CD4-positive, alpha-beta T cell treated with Interleukin-12 subunit alpha and Interleukin-12 subunit beta, for 1 hour (primary cell): ENCODE measurements around the gene ITGB4.

Experiments
- DNase-seq: peaks from one replicate; pipeline ENCODE4 v3.0.0-alpha.2; 2020

Gene ITGB4

GRCh38 chr17:75698659-75699058, 22.6 kb upstream of the ITGB4 start:
- DNase-seq = no peak

GRCh38 chr17:75701288-75701687, 20.0 kb upstream of the ITGB4 start:
- no peak for DNase-seq

GRCh38 chr17:75703191-75703590, 18.1 kb upstream of the ITGB4 start:
- no peak for DNase-seq

GRCh38 chr17:75703591-75703990, 17.7 kb upstream of the ITGB4 start:
- DNase-seq = no peak

- DNase-seq = no peak
Measured at GRCh38 chr17:75704963-75705875, 16.0 kb upstream of the ITGB4 start.

GRCh38 chr17:75706042-75706728, 15.1 kb upstream of the ITGB4 start:
- DNase-seq = no peak

- no peak for DNase-seq
Measured at GRCh38 chr17:75707079-75707571, 14.1 kb upstream of the ITGB4 start.

- DNase-seq = no peak
Measured at GRCh38 chr17:75712446-75712845, 8.8 kb upstream of the ITGB4 start.

GRCh38 chr17:75719732-75720131, 1.5 kb upstream of the ITGB4 start:
- DNase-seq = no peak

- no peak for DNase-seq
Measured at GRCh38 chr17:75721463-75722011, 278 bp downstream of the ITGB4 start.

GRCh38 chr17:75722076-75722475, 817 bp downstream of the ITGB4 start:
- no peak for DNase-seq

GRCh38 chr17:75722542-75723095, 1.4 kb downstream of the ITGB4 start:
- DNase-seq = no peak

GRCh38 chr17:75723171-75723930, 2.1 kb downstream of the ITGB4 start:
- no peak for DNase-seq

- DNase-seq = no peak
Measured at GRCh38 chr17:75724016-75725003, 3.1 kb downstream of the ITGB4 start.

- DNase-seq = no peak
Measured at GRCh38 chr17:75725504-75725903, 4.2 kb downstream of the ITGB4 start.

- DNase-seq = no peak
Measured at GRCh38 chr17:75727391-75727790, 6.1 kb downstream of the ITGB4 start.

- DNase-seq = no peak
Measured at GRCh38 chr17:75729351-75729750, 8.1 kb downstream of the ITGB4 start.

GRCh38 chr17:75730065-75730464, 8.8 kb downstream of the ITGB4 start:
- no peak for DNase-seq

- no peak for DNase-seq
Measured at GRCh38 chr17:75731086-75731715, 9.9 kb downstream of the ITGB4 start.

- no peak for DNase-seq
Measured at GRCh38 chr17:75731716-75732498, 10.6 kb downstream of the ITGB4 start.
